Neural cell (in vitro differentiated cells): ENCODE data around the gene ABCF2. TPM values are rescaled to one million over a fixed set of nuclear protein-coding genes. Genes with fewer than 3 reads are reported as not detected.

Experiments
- H2AFZ ChIP-seq: fragments of 200-600, 300-800 bp; sonication (generic), shearing (Covaris generic); 2 replicates; pipeline ENCODE4 v1.6.0; 2014; ENCODE audit warnings: low read depth, mild to moderate bottlenecking, antibody characterized with exemption, low read length, moderate library complexity
- H3F3A ChIP-seq: fragments of 200-600 bp; shearing (Covaris generic); 2 replicates; pipeline ENCODE4 v1.6.1; 2016; ENCODE audit warnings: mild to moderate bottlenecking, moderate library complexity, mixed read lengths, antibody characterized with exemption, low read length; ENCODE audit not compliant: insufficient read depth, poor library complexity, severe bottlenecking
- H3K27ac ChIP-seq: fragments of 200-600, 300-800 bp; sonication (generic), shearing (Covaris generic); 2 replicates; pipeline ENCODE4 v1.5.1; 2014; ENCODE audit warnings: mild to moderate bottlenecking, low read length, moderate library complexity
- H3K27me3 ChIP-seq: fragments of 300-800, 200-600 bp; sonication (generic), shearing (Covaris generic); 2 replicates; pipeline ENCODE4 v1.6.0; 2014; ENCODE audit warnings: mild to moderate bottlenecking, low read depth, low read length, moderate library complexity; ENCODE audit not compliant: insufficient read depth
- H3K36me3 ChIP-seq: fragments of 300-800, 200-600 bp; sonication (generic), shearing (Covaris generic); 2 replicates; pipeline ENCODE4 v1.5.1; 2014; ENCODE audit warnings: mild to moderate bottlenecking, antibody characterized with exemption, low read length, moderate library complexity; ENCODE audit not compliant: insufficient read depth
- H3K4me2 ChIP-seq: fragments of 300-800, 200-600 bp; sonication (generic), shearing (Covaris generic); 2 replicates; pipeline ENCODE4 v1.6.0; 2014; ENCODE audit warnings: mild to moderate bottlenecking, low read length
- H3K4me3 ChIP-seq: fragments of 300-800, 200-600 bp; sonication (generic), shearing (Covaris generic); 2 replicates; pipeline ENCODE4 v1.5.1; 2014; ENCODE audit warnings: mild to moderate bottlenecking, low read length, moderate library complexity
- H3K79me2 ChIP-seq: fragments of 200-600 bp; shearing (Covaris generic); replicated peaks from 2 replicates; pipeline ENCODE4 v1.6.0; 2014; ENCODE audit warnings: mild to moderate bottlenecking, low read length, moderate library complexity; ENCODE audit not compliant: insufficient read depth
- H3K9ac ChIP-seq: fragments of 300-800, 200-600 bp; sonication (generic), shearing (Covaris generic); 2 replicates; pipeline ENCODE4 v1.6.1; 2016; ENCODE audit warnings: mild to moderate bottlenecking, low read length, mixed read lengths
- H3K9me2 ChIP-seq: fragments of 200-600 bp; shearing (Covaris generic); 2 replicates; pipeline ENCODE4 v1.6.1; 2016; ENCODE audit warnings: mild to moderate bottlenecking, low read length, mixed read lengths; ENCODE audit not compliant: insufficient read depth
- H3K9me3 ChIP-seq: fragments of 200-600, 300-800 bp; sonication (generic), shearing (Covaris generic); 2 replicates; pipeline ENCODE4 v1.6.1; 2016; ENCODE audit warnings: mild to moderate bottlenecking, mixed run types, low read length, moderate library complexity, mixed read lengths
- H4K20me1 ChIP-seq: fragments of 200-600 bp; shearing (Covaris generic); 2 replicates; pipeline ENCODE4 v1.6.1; 2016; ENCODE audit warnings: mild to moderate bottlenecking, mixed run types; ENCODE audit not compliant: insufficient read depth
- EP300 ChIP-seq: fragments of 450-650 bp; conservative IDR thresholded peaks from 2 replicates; pipeline ENCODE4 v1.6.1; 2014; ENCODE audit warnings: antibody characterized with exemption, mild to moderate bottlenecking, moderate library complexity; ENCODE audit not compliant: poor library complexity, severe bottlenecking
- EZH2 ChIP-seq: fragments of 200-600, 300-800 bp; shearing (Covaris generic), sonication (generic); IDR thresholded peaks from 2 replicates; pipeline ENCODE4 v1.6.1; 2014; ENCODE audit warnings: antibody characterized with exemption, low read length, borderline replicate concordance, mild to moderate bottlenecking; ENCODE audit not compliant: insufficient read depth, poor library complexity, severe bottlenecking
- MXI1 ChIP-seq: fragments of 450-650 bp; conservative IDR thresholded peaks from 2 replicates; pipeline ENCODE4 v1.6.1; 2014; ENCODE audit warnings: antibody characterized with exemption, mild to moderate bottlenecking; ENCODE audit not compliant: poor library complexity, severe bottlenecking
- POLR2AphosphoS5 ChIP-seq: IDR thresholded peaks from 2 replicates; pipeline ENCODE4 v1.6.1; 2012
- RAD21 ChIP-seq: fragments of 450-650 bp; conservative IDR thresholded peaks from 2 replicates; pipeline ENCODE4 v1.6.1; 2014; ENCODE audit warnings: antibody characterized with exemption, mild to moderate bottlenecking, moderate library complexity
- REST ChIP-seq: IDR thresholded peaks from 2 replicates; pipeline ENCODE4 v1.6.1; 2012; ENCODE audit warnings: borderline replicate concordance
- SMC3 ChIP-seq: fragments of 450-650 bp; conservative IDR thresholded peaks from 2 replicates; pipeline ENCODE4 v1.6.1; 2014; ENCODE audit warnings: antibody characterized with exemption, mild to moderate bottlenecking, moderate library complexity; ENCODE audit not compliant: poor library complexity
- TAF1 ChIP-seq: IDR thresholded peaks from 2 replicates; pipeline ENCODE4 v1.6.1; 2012; ENCODE audit warnings: low read depth
- polyA plus RNA-seq: library from polyadenylated mRNA; depleted of rRNA; stranded (reverse); fragments of >200 nt; gene quantifications from 2 replicates; pipeline ENCODE4 v1.2.3, GENCODE V29; 2014
- TF ChIP-seq, protein P1 (sequence below): fragments of 450-650 bp; IDR thresholded peaks from 2 replicates; pipeline ENCODE4 v1.5.1; 2014; ENCODE audit warnings: antibody characterized with exemption, mild to moderate bottlenecking, moderate library complexity; ENCODE audit not compliant: poor library complexity, severe bottlenecking

ABCF2 gene
- polyA plus RNA-seq, 1 donor from 2014 or later, result 32.7 TPM

DNA sequence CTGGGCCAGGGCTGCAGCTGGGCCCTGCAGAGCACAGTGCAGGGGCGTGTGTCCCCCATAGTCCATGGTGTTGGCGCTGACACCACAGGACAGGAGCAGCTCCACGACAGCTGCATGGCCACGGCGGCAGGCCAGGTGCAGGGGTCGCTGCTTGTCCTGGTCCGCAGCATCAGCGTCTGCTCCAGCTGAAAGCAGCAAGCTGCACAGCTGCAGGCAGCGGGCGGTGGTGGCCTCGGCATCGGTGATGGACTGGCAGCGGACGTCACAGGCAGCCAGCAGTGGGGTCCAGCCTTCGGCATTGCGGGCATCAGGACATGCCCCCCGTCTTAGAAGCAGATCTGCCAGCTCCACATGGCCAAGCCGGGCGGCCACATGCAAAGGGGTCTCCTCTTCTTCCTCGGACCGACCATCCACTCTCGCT lies 46.0 kb downstream of the ABCF2 start:
- H3K79me2 ChIP-seq, result no peaks in the 10 kb centered on the region
- no peaks in the 10 kb centered on the region for H3K36me3 ChIP-seq
- H3K4me2 ChIP-seq, result no peak overlapping the region
- no peak overlapping the region for H3K4me3 ChIP-seq
- H3K9me3 ChIP-seq, result no peaks in the 10 kb centered on the region
- H3K27me3 ChIP-seq, result no peaks in the 10 kb centered on the region
- TF ChIP-seq REST (no peak), EZH2 (no peak), EP300 (no peak), MXI1 (no peak), POLR2AphosphoS5 (no peak), SMC3 (no peak), RAD21 (no peak), TAF1 (no peak)
- TF ChIP-seq, protein P1, sequence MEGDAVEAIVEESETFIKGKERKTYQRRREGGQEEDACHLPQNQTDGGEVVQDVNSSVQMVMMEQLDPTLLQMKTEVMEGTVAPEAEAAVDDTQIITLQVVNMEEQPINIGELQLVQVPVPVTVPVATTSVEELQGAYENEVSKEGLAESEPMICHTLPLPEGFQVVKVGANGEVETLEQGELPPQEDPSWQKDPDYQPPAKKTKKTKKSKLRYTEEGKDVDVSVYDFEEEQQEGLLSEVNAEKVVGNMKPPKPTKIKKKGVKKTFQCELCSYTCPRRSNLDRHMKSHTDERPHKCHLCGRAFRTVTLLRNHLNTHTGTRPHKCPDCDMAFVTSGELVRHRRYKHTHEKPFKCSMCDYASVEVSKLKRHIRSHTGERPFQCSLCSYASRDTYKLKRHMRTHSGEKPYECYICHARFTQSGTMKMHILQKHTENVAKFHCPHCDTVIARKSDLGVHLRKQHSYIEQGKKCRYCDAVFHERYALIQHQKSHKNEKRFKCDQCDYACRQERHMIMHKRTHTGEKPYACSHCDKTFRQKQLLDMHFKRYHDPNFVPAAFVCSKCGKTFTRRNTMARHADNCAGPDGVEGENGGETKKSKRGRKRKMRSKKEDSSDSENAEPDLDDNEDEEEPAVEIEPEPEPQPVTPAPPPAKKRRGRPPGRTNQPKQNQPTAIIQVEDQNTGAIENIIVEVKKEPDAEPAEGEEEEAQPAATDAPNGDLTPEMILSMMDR, result no peak
- H2AFZ ChIP-seq, result no peak overlapping the region
- no peak overlapping the region for H3K27ac ChIP-seq
- no peaks in the 10 kb centered on the region for H3F3A ChIP-seq
- no peaks in the 10 kb centered on the region for H3K9me2 ChIP-seq
- no peak overlapping the region for H3K9ac ChIP-seq
- no peaks in the 10 kb centered on the region for H4K20me1 ChIP-seq

DNA sequence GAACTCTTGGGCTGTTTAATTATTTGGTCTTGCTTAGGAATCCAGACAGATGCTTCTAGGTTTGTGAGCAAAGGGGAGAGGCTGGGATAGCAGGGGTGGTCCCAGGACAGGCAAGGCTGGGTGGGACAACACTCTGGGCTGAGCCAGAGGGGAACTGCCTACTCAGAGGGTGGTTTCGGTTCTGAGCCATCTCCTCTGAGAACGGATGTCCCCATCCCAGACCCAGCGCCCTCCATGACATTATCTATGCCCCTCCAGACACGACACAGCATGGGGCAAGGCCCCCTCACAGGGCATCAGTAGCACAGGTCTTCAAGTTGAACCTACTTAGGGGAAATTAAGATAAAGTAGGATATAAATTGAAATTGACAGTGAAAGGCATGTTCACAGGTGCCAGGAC lies 47.1 kb downstream of the ABCF2 start:
- no peak overlapping the region for H3K4me3 ChIP-seq
- H3K9ac ChIP-seq, result no peak overlapping the region
- H3F3A ChIP-seq, result no peaks in the 10 kb centered on the region
- no peak overlapping the region for H3K4me2 ChIP-seq
- H3K36me3 ChIP-seq, result no peaks in the 10 kb centered on the region
- no peak overlapping the region for H2AFZ ChIP-seq
- TF ChIP-seq MXI1 (no peak), SMC3 (no peak)
- H3K9me2 ChIP-seq, result no peaks in the 10 kb centered on the region
- H3K9me3 ChIP-seq, result no peaks in the 10 kb centered on the region
- no peaks in the 10 kb centered on the region for H3K27me3 ChIP-seq
- no peak overlapping the region for H3K27ac ChIP-seq
- no peaks in the 10 kb centered on the region for H3K79me2 ChIP-seq
- no peaks in the 10 kb centered on the region for H4K20me1 ChIP-seq

DNA sequence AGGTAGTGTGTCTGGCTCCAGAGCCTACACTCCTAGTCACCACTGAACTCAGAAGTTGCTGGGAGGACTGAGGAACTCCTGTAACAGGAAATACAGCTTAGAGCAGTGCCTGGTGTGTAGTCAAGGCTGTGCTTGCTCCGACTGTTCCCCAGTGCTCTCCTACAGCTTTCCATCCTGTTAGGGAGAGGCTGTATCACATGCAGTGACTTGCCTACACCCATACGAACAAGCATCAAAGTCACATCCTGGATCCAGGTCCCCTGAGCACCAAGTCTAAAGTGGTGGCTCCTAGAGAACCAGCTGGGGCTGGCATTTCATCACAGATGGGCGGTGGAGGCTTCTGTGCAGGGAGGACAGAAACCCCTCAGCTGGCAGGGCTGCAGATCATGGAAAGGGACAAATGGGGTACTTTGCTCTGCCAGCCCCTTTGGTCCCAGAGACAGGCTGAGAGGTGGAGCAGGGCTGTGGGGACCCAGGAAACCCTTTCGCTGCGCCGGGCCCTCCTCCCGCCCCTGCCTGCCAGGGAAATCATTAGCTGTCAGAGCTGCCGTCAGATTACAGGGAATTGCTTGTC lies 47.6 kb downstream of the ABCF2 start:
- Histone ChIP-seq H4K20me1 (no peaks in the 10 kb centered on the region), H3K9me2 (no peaks in the 10 kb centered on the region), H3K9ac (no peak overlapping the region)

More for the DNA sequence above, 47.6 kb downstream of the ABCF2 start:
- Histone ChIP-seq H3K27me3 (no peaks in the 10 kb centered on the region), H3K27ac (no peak overlapping the region), H3K79me2 (no peaks in the 10 kb centered on the region), H3K4me2 (no peak overlapping the region), H3K36me3 (no peaks in the 10 kb centered on the region), H3K4me3 (no peak overlapping the region), H3F3A (no peaks in the 10 kb centered on the region), H2AFZ (no peak overlapping the region), H3K9me3 (no peaks in the 10 kb centered on the region)
- TF ChIP-seq EP300, result no peak
- no peak for TF ChIP-seq RAD21
- TF ChIP-seq, protein P1, result no peak
- TF ChIP-seq POLR2AphosphoS5, result no peak
- no peak for TF ChIP-seq SMC3
- no peak for TF ChIP-seq TAF1
- no peak for TF ChIP-seq EZH2
- no peak for TF ChIP-seq MXI1
- no peak for TF ChIP-seq REST
